GM21423 (cell line): ENCODE data around the gene SGF29.
"Not testable (repeated sequence)": the region's sequence is repeated elsewhere in the genome, so short reads cannot be mapped to it uniquely, and the experiment has no call there.

Experiments used
- ATAC-seq: cut with Tn5 transposase; IDR thresholded peaks from one replicate; pipeline ENCODE4 v1.9.1; 2021; ENCODE audit warnings: mild to moderate bottlenecking, moderate library complexity; ENCODE audit not compliant: unreplicated experiment

SGF29 gene

GRCh38 chr16:28563218-28563617 is 9.5 kb downstream of the SGF29 start:
- no peak for ATAC-seq

GRCh38 chr16:28566233-28566925 is 12.7 kb downstream of the SGF29 start:
- ATAC-seq, result not testable (repeated sequence)

- ATAC-seq, result no peak
These were observed 13.6 kb downstream of the SGF29 start for GRCh38 chr16:28567292-28567691.

- no peak for ATAC-seq
These were observed 15.3 kb downstream of the SGF29 start for GRCh38 chr16:28569021-28569420.

GRCh38 chr16:28569968-28570752 is 16.4 kb downstream of the SGF29 start:
- ATAC-seq, result no peak

- ATAC-seq, result no peak
These were observed 19.2 kb downstream of the SGF29 start for GRCh38 chr16:28572696-28573510.

GRCh38 chr16:28573738-28574718 is 20.3 kb downstream of the SGF29 start:
- ATAC-seq, result no peak

- ATAC-seq, result no peak
These were observed 21.2 kb downstream of the SGF29 start for GRCh38 chr16:28574925-28575324.

GRCh38 chr16:28575446-28576109 is 21.9 kb downstream of the SGF29 start:
- no peak for ATAC-seq

GRCh38 chr16:28580726-28581315 is 27.1 kb downstream of the SGF29 start:
- ATAC-seq, result no peak

GRCh38 chr16:28585674-28586073 is 32.0 kb downstream of the SGF29 start:
- no peak for ATAC-seq

GRCh38 chr16:28586466-28586865 is 32.7 kb downstream of the SGF29 start:
- ATAC-seq, result no peak

GRCh38 chr16:28587386-28587785 is 33.7 kb downstream of the SGF29 start:
- ATAC-seq, result no peak

GRCh38 chr16:28589069-28589468 is 35.3 kb downstream of the SGF29 start:
- no peak for ATAC-seq

- ATAC-seq, result no peak
These were observed 36.2 kb downstream of the SGF29 start for GRCh38 chr16:28589930-28590329.

- ATAC-seq, result no peak
These were observed 36.9 kb downstream of the SGF29 start for GRCh38 chr16:28590384-28591340.

GRCh38 chr16:28591355-28591754 is 37.6 kb downstream of the SGF29 start:
- ATAC-seq, result no peak

- no peak for ATAC-seq
These were observed 38.8 kb downstream of the SGF29 start for GRCh38 chr16:28592511-28592910.
